Retinal pigment epithelial cell (primary cell): ENCODE results near the gene METTL21C.

Experiments
- DNase-seq: peaks from one replicate; pipeline ENCODE4 v3.0.0-alpha.2; 2010; ENCODE audit warnings: low read depth
- H3K4me3 ChIP-seq: 2 replicates; pipeline ENCODE4 v1.5.1; 2011; ENCODE audit warnings: mild to moderate bottlenecking, low read length, control low read depth, moderate library complexity
- TF ChIP-seq, protein P1 (sequence below): conservative IDR thresholded peaks from 2 replicates; pipeline ENCODE4 v1.5.1; 2011; ENCODE audit warnings: low read depth, low read length, control low read depth, inconsistent platforms

METTL21C gene

DNA sequence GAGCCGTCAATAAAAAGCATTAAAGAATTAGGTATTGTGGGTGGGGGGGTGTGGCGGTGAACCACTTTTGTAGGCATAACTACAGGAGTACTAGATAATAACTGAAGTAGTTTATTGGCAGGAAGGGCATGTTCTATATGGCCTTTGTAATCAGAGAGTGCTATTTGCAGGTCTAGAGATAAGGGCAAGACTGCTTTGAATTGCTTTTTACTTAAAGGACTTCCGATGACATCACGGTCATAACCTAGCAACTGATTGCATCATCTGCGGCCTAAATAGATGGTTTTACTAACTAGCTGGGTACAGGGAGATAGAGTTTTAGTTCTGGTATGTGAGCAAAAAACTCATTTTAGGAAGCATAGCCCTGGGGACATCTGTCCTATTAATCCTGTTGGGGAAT, 24.7 kb downstream of the METTL21C start:
- DNase-seq = no peak
- no peak overlapping the region for H3K4me3 ChIP-seq
- TF ChIP-seq, protein P1, sequence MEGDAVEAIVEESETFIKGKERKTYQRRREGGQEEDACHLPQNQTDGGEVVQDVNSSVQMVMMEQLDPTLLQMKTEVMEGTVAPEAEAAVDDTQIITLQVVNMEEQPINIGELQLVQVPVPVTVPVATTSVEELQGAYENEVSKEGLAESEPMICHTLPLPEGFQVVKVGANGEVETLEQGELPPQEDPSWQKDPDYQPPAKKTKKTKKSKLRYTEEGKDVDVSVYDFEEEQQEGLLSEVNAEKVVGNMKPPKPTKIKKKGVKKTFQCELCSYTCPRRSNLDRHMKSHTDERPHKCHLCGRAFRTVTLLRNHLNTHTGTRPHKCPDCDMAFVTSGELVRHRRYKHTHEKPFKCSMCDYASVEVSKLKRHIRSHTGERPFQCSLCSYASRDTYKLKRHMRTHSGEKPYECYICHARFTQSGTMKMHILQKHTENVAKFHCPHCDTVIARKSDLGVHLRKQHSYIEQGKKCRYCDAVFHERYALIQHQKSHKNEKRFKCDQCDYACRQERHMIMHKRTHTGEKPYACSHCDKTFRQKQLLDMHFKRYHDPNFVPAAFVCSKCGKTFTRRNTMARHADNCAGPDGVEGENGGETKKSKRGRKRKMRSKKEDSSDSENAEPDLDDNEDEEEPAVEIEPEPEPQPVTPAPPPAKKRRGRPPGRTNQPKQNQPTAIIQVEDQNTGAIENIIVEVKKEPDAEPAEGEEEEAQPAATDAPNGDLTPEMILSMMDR = no peak

DNA sequence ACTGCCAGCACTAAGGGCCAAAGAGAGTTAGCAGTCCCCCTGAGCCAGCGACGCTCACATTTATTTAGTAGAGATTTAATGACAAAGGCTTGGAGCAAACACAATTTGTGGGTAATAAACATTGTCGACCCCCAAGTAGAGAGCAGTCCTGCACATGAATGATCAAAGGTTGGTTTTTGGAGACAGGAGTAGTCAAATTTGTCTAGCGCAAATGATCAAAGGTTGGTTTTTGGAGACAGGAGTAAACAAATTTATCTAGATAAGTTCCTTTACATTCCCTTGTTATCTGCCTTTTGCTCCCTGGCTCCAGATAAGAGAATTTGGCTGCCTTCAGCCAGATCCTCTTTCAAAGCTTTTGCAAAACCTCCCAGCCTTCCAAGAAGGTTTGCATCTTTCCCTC, 26.9 kb downstream of the METTL21C start:
- no peak overlapping the region for H3K4me3 ChIP-seq
- TF ChIP-seq, protein P1 = no peak
- DNase-seq = no peak

DNA sequence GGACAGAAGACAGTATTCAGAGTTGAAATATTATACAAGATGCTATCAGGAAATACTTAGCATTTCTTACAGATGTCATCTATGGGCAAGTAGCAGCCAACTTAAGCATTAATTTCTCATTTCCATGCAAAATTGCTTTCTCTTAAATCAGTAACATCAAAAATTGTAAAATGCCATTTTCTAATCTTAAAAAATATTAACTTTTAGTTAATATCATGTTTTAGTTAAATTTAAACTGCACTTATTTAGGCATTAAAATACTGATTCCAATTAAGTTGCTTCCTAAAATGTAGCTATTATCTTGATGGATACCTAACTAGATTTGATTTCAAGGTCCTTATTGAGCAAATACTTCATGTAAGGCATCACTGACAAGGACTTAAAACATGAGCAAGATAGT, 27.8 kb downstream of the METTL21C start:
- no peak for DNase-seq
- TF ChIP-seq, protein P1 = no peak
- H3K4me3 ChIP-seq = no peak overlapping the region

DNA sequence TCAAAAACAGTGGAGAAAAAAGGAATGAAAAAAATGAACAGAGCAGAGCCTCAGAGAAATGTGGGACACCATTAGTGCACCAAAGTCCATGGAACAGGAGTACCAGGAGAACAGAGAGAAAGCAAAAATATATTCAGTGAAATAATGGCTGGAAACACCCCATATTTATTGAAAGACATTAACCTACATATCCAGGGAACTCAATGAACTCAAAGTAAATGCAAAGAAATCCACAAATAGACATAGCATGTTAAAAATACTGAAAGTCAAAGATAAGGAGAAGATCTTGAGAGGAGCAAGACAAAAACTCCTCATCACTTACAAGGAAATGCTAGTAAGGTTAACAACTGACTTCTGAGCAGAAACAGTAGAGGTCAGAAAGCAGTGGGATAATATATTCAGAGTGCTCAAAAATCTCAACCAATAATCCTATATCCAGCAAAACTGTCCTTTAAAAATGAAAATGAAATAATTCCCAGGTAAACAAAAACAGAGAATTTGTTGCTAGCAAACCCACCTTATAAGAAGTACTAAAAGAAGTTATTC, 35.6 kb downstream of the METTL21C start:
- H3K4me3 ChIP-seq = no peak overlapping the region
- no peak for DNase-seq
- TF ChIP-seq, protein P1 = no peak

DNA sequence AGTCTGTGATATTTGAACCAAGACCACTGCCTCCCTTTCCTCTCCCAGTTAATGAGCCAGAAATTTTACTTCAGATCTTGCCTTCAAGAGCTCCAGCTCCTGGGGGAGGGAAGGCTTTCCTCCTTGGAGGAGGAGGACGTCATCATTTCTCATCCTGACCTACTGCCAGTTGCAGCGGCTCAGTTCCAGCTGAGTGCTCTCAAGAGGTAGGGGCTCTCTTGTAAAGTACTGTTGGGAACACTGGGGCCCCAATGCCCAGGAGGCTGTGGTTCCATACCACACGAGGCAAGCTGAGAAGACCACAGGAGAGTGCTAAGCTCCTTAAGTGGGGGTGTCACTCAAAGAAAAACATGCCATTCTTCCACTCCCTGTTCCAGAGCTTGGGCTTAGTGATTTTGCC, 36.2 kb downstream of the METTL21C start:
- H3K4me3 ChIP-seq = no peak overlapping the region
- TF ChIP-seq, protein P1 = no peak
- no peak for DNase-seq

DNA sequence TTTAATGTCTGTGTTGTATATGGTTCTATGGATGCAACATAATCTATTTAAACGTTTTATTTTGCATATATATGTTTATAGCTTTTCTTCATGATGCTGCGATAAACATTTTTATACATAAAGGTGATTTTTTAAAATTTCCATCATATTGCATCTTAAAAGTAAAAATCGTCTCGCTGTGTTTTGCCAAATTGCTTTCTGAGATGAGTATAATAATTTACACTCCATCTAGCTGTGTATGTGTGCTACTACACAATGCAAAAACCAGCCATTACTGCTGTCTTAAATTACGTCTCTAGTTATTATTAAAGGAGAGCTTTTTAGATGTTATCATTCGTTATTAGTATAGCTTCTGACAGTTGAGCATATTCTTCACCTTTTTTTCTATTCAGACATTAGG, 37.2 kb downstream of the METTL21C start:
- no peak overlapping the region for H3K4me3 ChIP-seq
- no peak for DNase-seq
- TF ChIP-seq, protein P1 = peak; percentile 42

DNA sequence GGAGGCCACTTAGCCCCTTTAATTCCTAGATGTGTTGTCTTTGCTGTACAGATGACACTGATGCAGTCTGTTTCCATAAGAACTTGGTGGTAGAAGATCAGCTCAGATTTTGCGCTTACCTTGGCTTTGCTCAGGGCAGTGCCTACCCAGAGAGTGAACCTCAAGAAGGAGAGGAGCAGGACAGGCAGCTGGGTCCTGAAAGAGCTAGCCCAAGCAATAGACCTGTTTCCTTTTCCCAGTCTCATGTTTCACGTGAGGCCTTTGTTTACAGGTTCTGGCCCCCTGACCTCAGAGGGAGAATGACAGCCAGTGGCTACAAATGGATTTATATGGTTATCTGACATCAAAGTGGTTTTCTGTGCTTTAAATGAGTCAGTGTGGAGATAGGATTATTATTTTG, 40.1 kb downstream of the METTL21C start:
- TF ChIP-seq, protein P1 = no peak
- DNase-seq = no peak
- no peak overlapping the region for H3K4me3 ChIP-seq
